DND-41 (cell line): Measurements from ENCODE around the gene KLF11.

Experiments used
- ATAC-seq: fragments of 200-7000 bp; cut with Tn5 transposase; 3 replicates; pipeline ENCODE4 v1.9.1; 2021; ENCODE audit warnings: low read depth; ENCODE audit not compliant: insufficient read depth
- DNase-seq: peaks from one replicate; pipeline ENCODE4 v3.0.0-alpha.2; 2020
- H2AFZ ChIP-seq: 2 replicates; pipeline ENCODE4 v1.6.0; 2012; ENCODE audit warnings: low read depth, low read length
- H3K27ac ChIP-seq: 2 replicates; pipeline ENCODE4 v1.5.1; 2012; ENCODE audit warnings: low read length, inconsistent platforms
- H3K27me3 ChIP-seq: fragments of 200-600 bp; sonication (generic); 2 replicates; pipeline ENCODE4 v1.6.0; 2012; ENCODE audit warnings: low read length, mild to moderate bottlenecking, inconsistent platforms; ENCODE audit not compliant: insufficient read depth, poor library complexity
- H3K36me3 ChIP-seq: 2 replicates; pipeline ENCODE4 v1.5.1; 2012; ENCODE audit warnings: low read length, inconsistent platforms; ENCODE audit not compliant: insufficient read depth
- H3K4me1 ChIP-seq: 2 replicates; pipeline ENCODE4 v1.5.1; 2012; ENCODE audit warnings: mild to moderate bottlenecking, low read length; ENCODE audit not compliant: insufficient read depth
- H3K4me2 ChIP-seq: 2 replicates; pipeline ENCODE4 v1.6.0; 2012; ENCODE audit warnings: mild to moderate bottlenecking, moderate library complexity, low read length, inconsistent platforms; ENCODE audit not compliant: insufficient read depth
- H3K4me3 ChIP-seq, 2 experiments: fragments of 200-600 bp in 1 of 2; shearing (Covaris generic) in 1 of 2; 2 replicates each; pipeline ENCODE4 v1.5.1; 2012 to 2016; ENCODE audit warnings: inconsistent platforms in 2 of 2, low read length in 2 of 2, mild to moderate bottlenecking in 2 of 2, low read depth in 1 of 2, moderate library complexity in 1 of 2
- H3K79me2 ChIP-seq: 2 replicates; pipeline ENCODE4 v1.6.0; 2012; ENCODE audit warnings: low read length, inconsistent platforms; ENCODE audit not compliant: insufficient read depth
- H3K9ac ChIP-seq: 2 replicates; pipeline ENCODE4 v1.6.0; 2012; ENCODE audit warnings: low read depth, mild to moderate bottlenecking, inconsistent platforms, low read length, moderate library complexity
- H3K9me3 ChIP-seq: 2 replicates; pipeline ENCODE4 v1.5.1; 2012; ENCODE audit warnings: low read length, moderate library complexity, mild to moderate bottlenecking, inconsistent platforms; ENCODE audit not compliant: insufficient read depth, severe bottlenecking
- H4K20me1 ChIP-seq: 2 replicates; pipeline ENCODE4 v1.6.0; 2012; ENCODE audit warnings: low read length; ENCODE audit not compliant: insufficient read depth
- CTCF ChIP-seq: IDR thresholded peaks from 2 replicates; pipeline ENCODE4 v1.5.1; 2012; ENCODE audit warnings: borderline replicate concordance, low read length, moderate library complexity, mild to moderate bottlenecking; ENCODE audit not compliant: poor library complexity, severe bottlenecking; ENCODE audit errors: extremely low read depth
- EZH2 ChIP-seq: IDR thresholded peaks from 3 replicates; pipeline ENCODE4 v1.6.1; 2012; ENCODE audit warnings: borderline replicate concordance, low read depth, mild to moderate bottlenecking, moderate library complexity, low read length, inconsistent platforms; ENCODE audit not compliant: severe bottlenecking

Gene KLF11

GRCh38 chr2:10016001-10016801 lies 27.1 kb upstream of the KLF11 start:
- H3K36me3 ChIP-seq: no peaks in the 10 kb centered on the region
- no peak overlapping the region for H3K27ac ChIP-seq
- no peak overlapping the region for H3K4me2 ChIP-seq
- no peak overlapping the region for H3K4me3 ChIP-seq
- TF ChIP-seq EZH2 (no peak), CTCF (no peak)
- no peaks in the 10 kb centered on the region; the same call in 1 of the 2 replicates for H4K20me1 ChIP-seq
- H3K4me1 ChIP-seq: no peaks in the 10 kb centered on the region
- H3K9ac ChIP-seq: no peak overlapping the region
- H3K27me3 ChIP-seq: no peaks in the 10 kb centered on the region
- DNase-seq (no peak), ATAC-seq (no peak)
- H3K9me3 ChIP-seq: peaks cover 5% of the 10 kb centered on the region
- no peaks in the 10 kb centered on the region for H3K79me2 ChIP-seq
- no peak overlapping the region for H2AFZ ChIP-seq

- Histone ChIP-seq H3K36me3 (no peaks in the 10 kb centered on the region), H4K20me1 (no peaks in the 10 kb centered on the region; the same call in 1 of the 2 replicates), H3K9me3 (peaks cover 5% of the 10 kb centered on the region), H3K4me1 (no peaks in the 10 kb centered on the region), H2AFZ (no peak overlapping the region), H3K27me3 (no peaks in the 10 kb centered on the region), H3K27ac (no peak overlapping the region), H3K79me2 (no peaks in the 10 kb centered on the region), H3K9ac (no peak overlapping the region), H3K4me2 (no peak overlapping the region), H3K4me3 (no peak overlapping the region)
- no peak for ATAC-seq
- TF ChIP-seq EZH2 (no peak), CTCF (no peak)
- no peak for DNase-seq
These were observed 26.5 kb upstream of the KLF11 start for GRCh38 chr2:10016802-10017258.

GRCh38 chr2:10017313-10017941 lies 25.9 kb upstream of the KLF11 start:
- no peaks in the 10 kb centered on the region; the same call in 1 of the 2 replicates for H4K20me1 ChIP-seq

More at GRCh38 chr2:10017313-10017941, 25.9 kb upstream of the KLF11 start:
- no peak for ATAC-seq
- Histone ChIP-seq H3K9ac (no peak overlapping the region), H3K79me2 (no peaks in the 10 kb centered on the region), H3K36me3 (no peaks in the 10 kb centered on the region), H3K9me3 (peaks cover 5% of the 10 kb centered on the region), H3K4me3 (no peak overlapping the region), H3K4me1 (no peaks in the 10 kb centered on the region), H3K4me2 (no peak overlapping the region), H3K27me3 (no peaks in the 10 kb centered on the region), H2AFZ (no peak overlapping the region), H3K27ac (no peak overlapping the region)
- no peak for DNase-seq
- no peak for TF ChIP-seq EZH2
- TF ChIP-seq CTCF: no peak
